K562 (cell line): ENCODE data around the gene FAM83D. TPM values are rescaled to one million over a fixed set of nuclear protein-coding genes. Genes with fewer than 3 reads are reported as not detected.

Source experiments
- ATAC-seq: fragments of 200-7000 bp; cut with Tn5 transposase; 3 replicates; pipeline ENCODE4 v1.9.1; 2020; ENCODE audit warnings: moderate library complexity
- BruUV-seq: library from RNA; stranded (reverse); fragments of 400-500 nt; replicated peaks from 2 replicates; lab custom pipeline; 2021; lab: Mats Ljungman, UMichigan
- CTCF ChIA-PET: fragments of 300-600 bp; formaldehyde crosslinking; extraction: SDS; loops from one replicate; lab custom pipeline; 2021; ENCODE audit warnings: low intra/inter-chr PET ratio; lab: Yijun Ruan, JAX
- POLR2A ChIA-PET: fragments of 300-600, 350-650 bp; sonication (Branson Sonifier 250); formaldehyde crosslinking; extraction: SDS; loops from one replicate; lab custom pipeline; 2021; ENCODE audit warnings: antibody characterized with exemption, inconsistent platforms; lab: Yijun Ruan, JAX
- DNase-seq, 4 experiments: peaks; one replicate each; pipeline versions ENCODE4 v3.0.0 to v3.0.0-alpha.2; 2011 to 2018; ENCODE audit warnings: low spot score in 3 of 4, mixed read lengths in 3 of 4; ENCODE audit errors: extremely low read depth in 1 of 4
- FAIRE-seq: peaks from 2 replicates; lab custom pipeline; 2011; peaks lifted over from hg19 to GRCh38; lab: Jason Lieb, UNC
- H2AFZ ChIP-seq: 2 replicates; pipeline ENCODE4 v1.6.0; 2011; ENCODE audit warnings: low read depth, low read length, control low read depth, inconsistent platforms
- H3K27ac ChIP-seq: fragments of 200-600 bp; 3 replicates; pipeline ENCODE4 v1.8.0; 2011; ENCODE audit warnings: low read depth, mild to moderate bottlenecking, control low read depth, inconsistent platforms, low read length, moderate library complexity, mixed read lengths; ENCODE audit errors: extremely low read depth
- H3K27me3 ChIP-seq, 2 experiments: fragments of 300-600 bp in 1 of 2; 2 replicates in 1 of 2; 3 replicates in 1 of 2; pipeline versions ENCODE4 v1.6.0 to v1.8.0; 2011; ENCODE audit warnings: inconsistent platforms in 2 of 2, low read length in 2 of 2, mild to moderate bottlenecking in 1 of 2, mixed read lengths in 1 of 2, moderate library complexity in 1 of 2; ENCODE audit not compliant: control insufficient read depth in 2 of 2, insufficient read depth in 2 of 2
- H3K36me3 ChIP-seq: fragments of 300-600 bp; 3 replicates; pipeline ENCODE4 v1.8.0; 2011; ENCODE audit warnings: mild to moderate bottlenecking, low read length, inconsistent platforms; ENCODE audit not compliant: control insufficient read depth, insufficient read depth
- H3K4me1 ChIP-seq, 2 experiments: fragments of 200-600 bp in 1 of 2; replicated peaks in 1 of 2; 2 replicates in 1 of 2; 3 replicates in 1 of 2; pipeline versions ENCODE4 v1.5.1 to v1.8.0; 2011; ENCODE audit warnings: inconsistent platforms in 2 of 2, low read length in 2 of 2, mild to moderate bottlenecking in 1 of 2, mixed read lengths in 1 of 2, moderate library complexity in 1 of 2; ENCODE audit not compliant: control insufficient read depth in 2 of 2, insufficient read depth in 2 of 2
- H3K4me2 ChIP-seq: 2 replicates; pipeline ENCODE4 v1.6.1; 2011; ENCODE audit warnings: low read length, control low read depth, inconsistent platforms, mixed read lengths; ENCODE audit not compliant: insufficient read depth
- H3K4me3 ChIP-seq: fragments of 200-600 bp; sonication (generic), shearing (Covaris generic); 2 replicates; pipeline ENCODE4 v1.5.1; 2016; ENCODE audit warnings: control low read depth, inconsistent platforms
- H3K79me2 ChIP-seq: fragments of 200-600 bp; 3 replicates; pipeline ENCODE4 v1.8.0; 2011; ENCODE audit warnings: low read length, inconsistent platforms; ENCODE audit not compliant: control insufficient read depth, insufficient read depth
- H3K9ac ChIP-seq, 2 experiments: 2 replicates each; pipeline versions ENCODE4 v1.6.0 to v1.6.1; 2011; ENCODE audit warnings: low read depth in 2 of 2, low read length in 2 of 2, control low read depth in 1 of 2, inconsistent platforms in 1 of 2, mild to moderate bottlenecking in 1 of 2, mixed read lengths in 1 of 2; ENCODE audit not compliant: insufficient read depth in 1 of 2
- H3K9me1 ChIP-seq: one replicate; pipeline ENCODE4 v1.6.0; 2011; ENCODE audit warnings: inconsistent platforms, mild to moderate bottlenecking, low read length, moderate library complexity; ENCODE audit not compliant: control insufficient read depth, insufficient read depth
- H3K9me3 ChIP-seq: replicated peaks from 2 replicates; pipeline ENCODE4 v1.5.1; 2011; ENCODE audit warnings: low read depth, low read length, inconsistent platforms; ENCODE audit not compliant: control insufficient read depth, insufficient read depth
- H4K20me1 ChIP-seq: replicated peaks from 2 replicates; pipeline ENCODE4 v1.6.1; 2011; ENCODE audit warnings: low read length, inconsistent platforms, mixed read lengths; ENCODE audit not compliant: control insufficient read depth, insufficient read depth
- CTBP1 ChIP-seq: fragments of 450-650 bp; IDR thresholded peaks from 2 replicates; pipeline ENCODE4 v1.6.1; 2016; ENCODE audit warnings: borderline replicate concordance
- PRPF4 ChIP-seq: fragments of 200-400 bp; formaldehyde crosslinking; IDR thresholded peaks from one replicate; pipeline ENCODE4 v1.6.1; 2017; ENCODE audit warnings: low read length, low read depth, mild to moderate bottlenecking; ENCODE audit not compliant: insufficient read depth, poor library complexity, severe bottlenecking
- ZFP36 ChIP-seq: fragments of 150-350 bp; IDR thresholded peaks from 2 replicates; pipeline ENCODE4 v1.6.1; 2018; ENCODE audit warnings: low read length, low read depth; ENCODE audit not compliant: partially characterized antibody
- ZNF121 ChIP-seq: sonication (generic); formaldehyde crosslinking; conservative IDR thresholded peaks from 2 replicates; pipeline ENCODE4 v1.8.0; 2022; ENCODE audit warnings: missing genetic modification reagents
- ZNF184 ChIP-seq: sonication (generic); formaldehyde crosslinking; IDR thresholded peaks from 2 replicates; pipeline ENCODE4 v1.5.0; 2020; ENCODE audit warnings: missing genetic modification reagents
- ZNF324 ChIP-seq: fragments of 250-450 bp; sonication (Bioruptor Pico); IDR thresholded peaks from 2 replicates; pipeline ENCODE4 v1.4.0; 2020; ENCODE audit warnings: mild to moderate bottlenecking
- WGBS: fragments of 100-300 bp; shearing (Covaris generic); methylation state at CpG from one replicate; pipeline ENCODE4 v1.1.6; 2016; ENCODE audit warnings: low coverage, mixed read lengths; ENCODE audit not compliant: insufficient coverage; ENCODE audit errors: missing lambda C conversion rate; 5-methylcytosine and 5-hydroxymethylcytosine counted together
- in situ Hi-C: fragments of 300-500 bp; cut with MboI; formaldehyde crosslinking; loops from 4 replicates; pipeline ENCODE4 v1.15.0; 2018; ENCODE audit warnings: inconsistent platforms, mixed read lengths
- intact Hi-C: fragments of 100-400 bp; cut with micrococcal nuclease; formaldehyde crosslinking; loops from 2 replicates; pipeline ENCODE4 v1.14.2; 2022
- polyA plus RNA-seq, 8 experiments: library from polyadenylated mRNA; depleted of rRNA in 4 of 8; stranded (reverse) in 5 of 8; unstranded in 3 of 8; fragments of >200 nt; fragmentation: Nextera tagmentation in 2 of 8; fragmentation: Illumina TruSeq in 1 of 8; extraction: Ambion mirVana in 2 of 8; extraction: Trizol in 1 of 8; gene quantifications; 2 replicates each; pipeline versions ENCODE4 v1.2.1 to v1.2.3, GENCODE V29; 2011 to 2014; ENCODE audit warnings: inconsistent platforms in 1 of 8, missing spikeins in 1 of 8
- total RNA-seq, 7 experiments: library from RNA; depleted of rRNA in 6 of 7; stranded (reverse); fragments of >200 nt in 6 of 7; fragmentation: Illumina TruSeq in 2 of 7; extraction: Trizol in 2 of 7; gene quantifications; 2 replicates each; pipeline versions ENCODE4 v1.2.1 to v1.2.3, GENCODE V29; 2011 to 2021; ENCODE audit warnings: low replicate concordance in 1 of 7

The FAM83D gene
- total and polyA plus RNA-seq, 9 of the 15 experiments (the other 6 are each of a cell fraction or from before 2014, with no cell fraction given) = 8.2 to 66.1 (median 43.5) TPM

GRCh38 chr20:38930242-38930569 is 4.0 kb downstream of the FAM83D start (continued):
- peak; percentile 63 for TF ChIP-seq ZFP36
- 0 out of 2 replicates have a peak, but pooled peaks have one; percentile 1 for TF ChIP-seq CTBP1
- TF ChIP-seq PRPF4 = no peak
- TF ChIP-seq ZNF324 = no peak

GRCh38 chr20:38931984-38932383 is 5.8 kb downstream of the FAM83D start:
- intact Hi-C loops (no loop called here), in situ Hi-C loops (loop anchor here (5.0 kb wide), 1 partner anchor 105 kb away; no protein-coding TSS in a partner anchor)
- Histone ChIP-seq H3K4me3 (peak overlapping the region; percentile 14; the same call in 1 of the 2 replicates), H3K27me3 (no peaks in the 10 kb centered on the region), H4K20me1 (peaks cover 56% of the 10 kb centered on the region), H3K4me2 (peak overlapping the region; percentile 72), H3K9ac (peak overlapping the region in 1 of 2 experiments; percentile 32; a peak in 3 of 4 replicates), H3K9me3 (no peaks in the 10 kb centered on the region), H3K4me1 (peaks cover 8 to 49% of the 10 kb centered on the region in 2 experiments; a peak in 4 of 5 replicates), H3K27ac (peak overlapping the region; percentile 35; the same call in 2 of the 3 replicates), H3K36me3 (peaks cover 93% of the 10 kb centered on the region), H3K79me2 (peaks cover 100% of the 10 kb centered on the region), H3K9me1 (peaks cover 10% of the 10 kb centered on the region), H2AFZ (no peak overlapping the region)
- FAIRE-seq (no peak), ATAC-seq (no peak), DNase-seq (no peak)
- no TSS peak for BruUV-seq
- WGBS = 85% methylated on average over 4 of the region's 4 CpGs
- TF ChIP-seq ZNF121 (CRISPR knock-in tag) (peak; percentile 79), ZNF184 (CRISPR knock-in tag) (no peak)
- ChIA-PET POLR2A (interaction anchor here (0.9 to 2.8 kb wide), 3 partner anchors 10 to 65 kb away, joined by 3 to 16 read pairs (median 4); no protein-coding TSS in a partner anchor), CTCF (no interaction called here)
